C4-2B (cell line): ENCODE results near the gene COBL.

Experiments used
- H3K27ac ChIP-seq: fragments of 450-650 bp; 2 replicates; pipeline ENCODE4 v1.5.1; 2017
- ZFX ChIP-seq: fragments of 450-650 bp; IDR thresholded peaks from 2 replicates; pipeline ENCODE4 v1.6.1; 2017
- TF ChIP-seq, protein P1 (sequence below): fragments of 450-650 bp; conservative IDR thresholded peaks from 2 replicates; pipeline ENCODE4 v1.5.1; 2017; ENCODE audit warnings: mild to moderate bottlenecking

COBL gene

DNA sequence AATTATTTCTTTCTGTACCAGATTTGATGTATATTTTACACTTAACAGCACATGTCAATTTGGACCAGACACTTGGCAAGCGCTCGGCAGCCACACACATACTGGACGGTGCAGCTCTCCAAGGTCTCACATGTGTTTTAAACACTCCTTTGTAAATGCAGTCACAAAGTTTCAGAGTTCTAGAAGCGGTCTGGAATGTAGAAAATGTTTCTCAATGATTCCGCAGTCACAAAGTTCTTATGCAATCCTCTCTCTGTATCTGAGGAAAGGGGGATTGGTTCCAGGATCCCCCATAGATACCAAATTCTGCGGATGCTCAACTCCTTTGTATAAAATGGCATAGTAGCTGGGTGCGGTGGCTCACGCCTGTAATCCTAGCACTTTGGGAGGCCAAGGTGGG is 280.9 kb downstream of the COBL start:
- no peak for TF ChIP-seq ZFX
- TF ChIP-seq, protein P1, sequence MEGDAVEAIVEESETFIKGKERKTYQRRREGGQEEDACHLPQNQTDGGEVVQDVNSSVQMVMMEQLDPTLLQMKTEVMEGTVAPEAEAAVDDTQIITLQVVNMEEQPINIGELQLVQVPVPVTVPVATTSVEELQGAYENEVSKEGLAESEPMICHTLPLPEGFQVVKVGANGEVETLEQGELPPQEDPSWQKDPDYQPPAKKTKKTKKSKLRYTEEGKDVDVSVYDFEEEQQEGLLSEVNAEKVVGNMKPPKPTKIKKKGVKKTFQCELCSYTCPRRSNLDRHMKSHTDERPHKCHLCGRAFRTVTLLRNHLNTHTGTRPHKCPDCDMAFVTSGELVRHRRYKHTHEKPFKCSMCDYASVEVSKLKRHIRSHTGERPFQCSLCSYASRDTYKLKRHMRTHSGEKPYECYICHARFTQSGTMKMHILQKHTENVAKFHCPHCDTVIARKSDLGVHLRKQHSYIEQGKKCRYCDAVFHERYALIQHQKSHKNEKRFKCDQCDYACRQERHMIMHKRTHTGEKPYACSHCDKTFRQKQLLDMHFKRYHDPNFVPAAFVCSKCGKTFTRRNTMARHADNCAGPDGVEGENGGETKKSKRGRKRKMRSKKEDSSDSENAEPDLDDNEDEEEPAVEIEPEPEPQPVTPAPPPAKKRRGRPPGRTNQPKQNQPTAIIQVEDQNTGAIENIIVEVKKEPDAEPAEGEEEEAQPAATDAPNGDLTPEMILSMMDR: no peak
- H3K27ac ChIP-seq: no peak overlapping the region

DNA sequence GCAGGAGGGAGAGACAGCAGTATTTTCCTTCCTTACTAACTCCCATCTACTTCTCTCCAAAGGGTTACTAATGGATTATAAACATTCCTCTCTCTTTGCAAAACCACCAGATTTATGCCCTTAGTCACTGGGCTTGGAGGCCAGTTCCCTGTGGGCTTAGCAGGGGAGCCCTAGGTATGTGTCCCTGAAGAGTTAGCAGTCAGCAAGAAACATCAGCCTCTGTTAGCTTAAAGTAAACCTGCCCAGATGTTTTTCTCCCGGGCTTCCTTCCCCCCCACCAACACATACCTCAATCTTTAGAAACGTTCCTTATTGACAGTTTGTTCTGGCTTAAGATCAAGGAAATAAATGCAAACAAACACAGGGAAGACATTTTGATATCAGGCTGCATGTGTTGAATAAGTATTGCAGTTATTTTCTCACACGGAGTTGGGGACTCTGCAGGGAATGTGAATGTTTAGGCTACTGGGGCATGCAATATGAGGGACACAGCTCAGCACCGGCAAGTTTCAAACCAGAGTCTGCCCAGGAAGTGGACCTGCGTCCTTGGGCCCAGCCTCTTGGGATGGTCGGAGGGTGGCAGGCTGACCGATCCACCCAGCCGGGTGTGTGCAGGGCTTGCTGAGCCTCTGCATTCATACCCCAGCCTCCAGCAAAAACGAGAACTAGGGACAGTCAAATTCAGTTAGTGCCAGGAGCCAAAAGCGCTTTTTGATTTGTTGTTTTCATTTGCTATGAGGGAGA is 281.9 kb downstream of the COBL start:
- H3K27ac ChIP-seq: peak overlapping the region; percentile 55
- TF ChIP-seq, protein P1: no peak
- no peak for TF ChIP-seq ZFX

DNA sequence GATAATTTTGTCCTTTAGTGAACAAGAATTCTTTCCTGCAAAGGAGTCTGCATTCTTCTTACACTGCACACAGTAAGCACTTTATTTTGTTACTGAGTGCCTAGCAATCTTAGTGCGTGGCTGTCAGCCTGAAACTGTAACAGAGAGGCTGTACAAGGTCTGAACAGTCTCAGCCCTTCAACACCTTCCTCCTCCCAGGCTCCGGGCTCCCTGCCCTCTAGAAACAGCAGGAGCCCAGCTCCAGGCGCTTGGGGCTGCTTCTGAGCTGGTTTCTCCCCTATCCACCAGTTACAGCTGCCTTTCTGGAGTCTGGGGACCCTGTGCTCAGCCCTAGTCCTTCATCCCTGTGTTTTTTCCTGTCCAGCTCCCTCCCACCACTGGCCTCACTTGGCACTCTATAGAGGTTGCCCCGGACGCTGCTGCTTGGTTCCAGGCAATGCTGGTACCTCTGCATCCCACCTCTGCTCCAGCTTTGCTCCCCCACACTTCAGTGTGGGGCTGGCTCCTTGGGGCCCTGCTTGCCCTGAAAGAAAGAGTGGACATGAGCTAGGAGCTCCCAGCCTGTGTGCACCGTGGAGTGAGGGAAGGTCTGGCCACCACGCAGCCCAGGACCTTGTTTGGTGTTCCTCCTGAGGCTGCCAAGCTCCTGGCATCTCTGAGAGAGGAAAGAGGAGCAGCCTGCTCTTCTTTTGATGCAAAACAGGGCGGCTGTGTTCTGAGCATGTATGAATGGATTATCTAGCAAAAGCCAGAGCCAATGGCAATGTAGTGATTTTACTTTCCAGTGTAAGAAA is 282.7 kb downstream of the COBL start:
- H3K27ac ChIP-seq: no peak overlapping the region; the same call in 1 of the 2 replicates
- no peak for TF ChIP-seq ZFX
- TF ChIP-seq, protein P1: no peak

DNA sequence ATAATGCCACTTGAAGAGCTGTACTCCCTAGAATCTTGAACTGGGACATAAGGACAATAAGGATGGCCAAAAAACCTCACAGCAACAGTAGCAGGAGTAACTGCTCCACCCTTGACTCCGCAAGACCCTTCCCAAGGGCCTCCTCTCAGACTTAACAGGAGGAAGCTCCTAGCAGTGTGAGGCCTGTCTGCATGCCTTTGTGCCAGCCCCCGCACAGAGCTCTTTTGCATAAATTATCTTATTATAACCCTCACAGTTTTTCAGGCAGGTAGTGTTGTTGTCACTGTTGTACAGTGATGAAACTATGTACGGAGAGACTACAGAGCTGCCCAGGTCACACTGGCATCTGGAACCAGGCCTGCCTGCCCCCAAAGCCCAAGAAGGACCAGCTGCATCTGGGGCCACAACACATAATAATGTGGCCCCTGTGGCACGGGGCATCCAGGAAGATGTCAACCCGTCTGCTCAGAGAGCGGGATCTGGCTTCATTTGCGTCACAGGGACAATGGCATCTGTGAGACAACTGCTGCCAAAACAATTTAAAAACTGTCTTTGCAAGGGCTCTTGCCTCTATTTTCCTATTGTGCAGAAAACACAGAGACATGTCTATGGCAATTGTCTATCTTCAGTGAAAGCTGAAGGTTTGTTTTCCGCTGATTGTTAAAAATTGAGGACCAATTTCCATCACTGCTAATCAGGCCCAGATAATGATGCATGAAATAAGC is 284.7 kb downstream of the COBL start:
- TF ChIP-seq, protein P1: no peak
- TF ChIP-seq ZFX: no peak
- H3K27ac ChIP-seq: no peak overlapping the region

DNA sequence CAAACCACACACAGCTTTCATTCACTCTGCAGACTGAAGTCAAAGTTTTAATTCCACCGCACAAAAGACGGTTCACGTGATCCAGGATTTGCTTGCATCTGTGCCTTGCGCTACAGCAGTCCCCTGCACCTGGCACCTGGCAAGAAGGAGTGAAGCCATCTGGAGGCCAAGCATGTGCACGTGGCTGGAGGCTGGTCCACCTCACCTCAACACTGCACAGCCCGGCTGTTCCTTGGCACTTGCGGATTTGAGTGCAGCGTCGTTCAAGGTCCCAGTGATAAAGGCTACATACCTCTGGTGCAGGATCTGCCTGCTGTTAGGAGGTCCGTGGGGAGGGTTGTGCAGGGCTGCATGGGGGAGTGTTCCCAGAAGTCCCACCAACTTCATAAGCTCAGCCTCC is 285.4 kb downstream of the COBL start:
- H3K27ac ChIP-seq: no peak overlapping the region
- TF ChIP-seq, protein P1: no peak
- TF ChIP-seq ZFX: no peak

DNA sequence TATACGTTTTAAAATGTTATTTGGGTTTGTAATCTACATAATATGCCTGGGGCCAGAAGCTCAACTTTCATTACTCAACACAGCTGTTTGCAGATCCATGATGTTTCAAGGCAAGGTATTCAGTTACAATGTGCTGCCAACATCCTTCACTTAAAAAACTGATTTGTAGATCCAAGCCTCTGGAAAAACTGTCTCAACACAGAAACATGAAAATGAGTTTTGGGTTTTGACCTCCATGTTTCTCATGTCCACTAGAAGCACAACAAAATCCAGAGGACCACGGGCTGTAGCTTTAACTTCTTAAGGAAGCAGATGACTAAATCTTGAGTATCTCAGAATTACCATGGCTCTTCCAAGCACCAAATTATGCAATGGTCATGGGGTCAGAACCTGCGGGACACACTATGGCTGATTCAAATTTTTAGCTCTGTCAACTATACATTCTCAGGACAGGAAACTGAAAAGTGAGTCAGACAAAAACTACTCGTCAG is 286.9 kb downstream of the COBL start:
- no peak overlapping the region for H3K27ac ChIP-seq
- TF ChIP-seq ZFX: no peak
- TF ChIP-seq, protein P1: no peak
